ENCODE measurements around the gene RNF26.

- TF ChIP-seq EP300 (IDR thresholded peaks at IDR 0.05) (no peak), POLR2A (IDR thresholded peaks at IDR 0.05) (no peak)
These were observed 12.9 kb downstream of the RNF26 start for GRCh38 chr11:119347242-119347641.
